Measurements from ENCODE around the gene KAT2A. TPM values are rescaled to one million over a fixed set of nuclear protein-coding genes. Genes with fewer than 3 reads are reported as not detected.

KAT2A gene
- total RNA-seq, 1 donor from 2014 or later, result 10.3 TPM

- DNase-seq (ENCODE audit: low read depth) (peak; percentile 38), FAIRE-seq (no peak)
- Histone ChIP-seq H3K27me3 (ENCODE audit: control insufficient read depth, insufficient read depth, low read length) (no peaks in the 10 kb centered on the region), H3K36me3 (ENCODE audit: control insufficient read depth, insufficient read depth, low read length) (peaks cover 14% of the 10 kb centered on the region), H3K4me3 (ENCODE audit: low read depth, low read length) (peak overlapping the region; percentile 47)
- TF ChIP-seq CTCF (IDR thresholded peaks at IDR 0.05; ENCODE audit: insufficient read depth, low read length, severe bottlenecking), result no peak
Observed at GRCh38 chr17:42111871-42112551, 9.2 kb downstream of the KAT2A start.

- DNase-seq (ENCODE audit: low read depth) (no peak), FAIRE-seq (no peak)
- no peaks in the 10 kb centered on the region for H3K27me3 ChIP-seq (ENCODE audit: control insufficient read depth, insufficient read depth, low read length)
- H3K36me3 ChIP-seq (ENCODE audit: control insufficient read depth, insufficient read depth, low read length), result peaks cover 13% of the 10 kb centered on the region
- TF ChIP-seq CTCF (IDR thresholded peaks at IDR 0.05; ENCODE audit: insufficient read depth, low read length, severe bottlenecking), result no peak
- H3K4me3 ChIP-seq (ENCODE audit: low read depth, low read length), result no peak overlapping the region
Observed at GRCh38 chr17:42111265-42111636, 9.9 kb downstream of the KAT2A start.

GRCh38 chr17:42110301-42111264 lies 10.6 kb downstream of the KAT2A start:
- FAIRE-seq (no peak), DNase-seq (ENCODE audit: low read depth) (no peak)
- Histone ChIP-seq H3K36me3 (ENCODE audit: control insufficient read depth, insufficient read depth, low read length) (peaks cover 6% of the 10 kb centered on the region), H3K27me3 (ENCODE audit: control insufficient read depth, insufficient read depth, low read length) (no peaks in the 10 kb centered on the region), H3K4me3 (ENCODE audit: low read depth, low read length) (no peak overlapping the region)
- no peak for TF ChIP-seq CTCF (IDR thresholded peaks at IDR 0.05; ENCODE audit: insufficient read depth, low read length, severe bottlenecking)

DNA sequence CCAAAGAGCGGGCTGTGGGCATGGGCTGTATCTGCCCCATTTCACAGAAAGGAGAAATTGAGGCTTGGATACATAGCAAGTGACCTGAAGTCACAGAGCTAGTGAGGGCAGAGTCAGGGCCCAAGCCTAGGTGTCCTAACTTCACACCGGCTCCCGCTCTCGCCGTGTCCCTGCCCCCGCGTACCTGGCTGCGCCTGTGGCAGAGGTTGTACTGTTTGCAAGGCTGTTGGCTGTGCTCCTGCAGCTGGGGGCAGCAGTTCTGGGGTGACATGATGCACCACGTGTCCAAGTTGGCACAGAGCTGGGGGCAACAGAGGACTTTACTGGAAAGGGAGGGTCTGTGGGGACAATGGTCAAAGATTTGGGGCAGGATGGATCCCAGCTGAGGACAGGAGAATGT lies 12.1 kb downstream of the KAT2A start:
- no peak for DNase-seq (ENCODE audit: low read depth)

More for the DNA sequence above, 12.1 kb downstream of the KAT2A start:
- no peak for TF ChIP-seq CTCF (IDR thresholded peaks at IDR 0.05; ENCODE audit: insufficient read depth, low read length, severe bottlenecking)
- FAIRE-seq, result no peak
- Histone ChIP-seq H3K4me3 (ENCODE audit: low read depth, low read length) (no peak overlapping the region), H3K36me3 (ENCODE audit: control insufficient read depth, insufficient read depth, low read length) (peaks cover 6% of the 10 kb centered on the region), H3K27me3 (ENCODE audit: control insufficient read depth, insufficient read depth, low read length) (no peaks in the 10 kb centered on the region)
